HepG2 (cell line): ENCODE measurements around the gene SOAT2. TPM values are rescaled to one million over a fixed set of nuclear protein-coding genes. Genes with fewer than 3 reads are reported as not detected.

Source experiments
- BORCS8-MEF2B ChIP-seq: sonication (generic); formaldehyde crosslinking; IDR thresholded peaks from 2 replicates; pipeline ENCODE4 v1.8.0; 2022; ENCODE audit warnings: mild to moderate bottlenecking, missing genetic modification reagents
- EP300 ChIP-seq, 3 experiments: sonication (generic) in 1 of 3; formaldehyde crosslinking in 1 of 3; IDR thresholded peaks; 2 replicates each; pipeline versions ENCODE4 v1.5.1 to v1.6.1; 2011 to 2020; ENCODE audit warnings: low read depth in 2 of 3, low read length in 2 of 3, borderline replicate concordance in 1 of 3, improper control_type of control experiment in 1 of 3, mild to moderate bottlenecking in 1 of 3, missing genetic modification reagents in 1 of 3, moderate library complexity in 1 of 3
- ETV6 ChIP-seq: sonication (generic); formaldehyde crosslinking; conservative IDR thresholded peaks from 2 replicates; pipeline ENCODE4 v1.4.0; 2020; ENCODE audit warnings: missing genetic modification reagents
- HBP1 ChIP-seq: IDR thresholded peaks from 2 replicates; pipeline ENCODE4 v1.6.1; 2016; ENCODE audit warnings: low read depth, control low read depth
- JUN ChIP-seq: sonication (generic); formaldehyde crosslinking; IDR thresholded peaks from 2 replicates; pipeline ENCODE4 v1.4.0; 2020; ENCODE audit warnings: mild to moderate bottlenecking, missing genetic modification reagents
- MEIS2 ChIP-seq: sonication (generic); formaldehyde crosslinking; IDR thresholded peaks from 2 replicates; pipeline ENCODE4 v1.9.0; 2021; ENCODE audit warnings: mild to moderate bottlenecking, missing genetic modification reagents
- PCBP2 ChIP-seq: fragments of 200-400 bp; formaldehyde crosslinking; optimal IDR thresholded peaks from 2 replicates; pipeline ENCODE3; 2018; ENCODE audit warnings: low read length, low read depth; ENCODE audit not compliant: poor library complexity, severe bottlenecking
- PRPF4 ChIP-seq: fragments of 200-400 bp; formaldehyde crosslinking; IDR thresholded peaks from 2 replicates; pipeline ENCODE4 v1.6.1; 2016; ENCODE audit warnings: low read length, low read depth; ENCODE audit not compliant: poor library complexity, severe bottlenecking
- RAD51 ChIP-seq: fragments of 450-650 bp; IDR thresholded peaks from 2 replicates; pipeline ENCODE4 v1.6.1; 2016; ENCODE audit warnings: borderline replicate concordance
- REST ChIP-seq, 2 experiments: IDR thresholded peaks; 2 replicates each; pipeline ENCODE4 v1.6.1; 2011 to 2012; ENCODE audit warnings: low read length in 2 of 2, borderline replicate concordance in 1 of 2, low read depth in 1 of 2, mild to moderate bottlenecking in 1 of 2, moderate library complexity in 1 of 2
- TEAD3 ChIP-seq: optimal IDR thresholded peaks from 2 replicates; pipeline ENCODE3; 2016; ENCODE audit warnings: borderline replicate concordance
- ZBTB33 ChIP-seq: sonication (generic); formaldehyde crosslinking; IDR thresholded peaks from 2 replicates; pipeline ENCODE4 v1.4.0; 2020; ENCODE audit warnings: missing genetic modification reagents
- ZNF232 ChIP-seq: sonication (generic); formaldehyde crosslinking; IDR thresholded peaks from 2 replicates; pipeline ENCODE4 v1.4.0; 2020; ENCODE audit warnings: missing genetic modification reagents, borderline replicate concordance
- ZNF317 ChIP-seq: sonication (generic); formaldehyde crosslinking; IDR thresholded peaks from 2 replicates; pipeline ENCODE4 v1.5.0; 2020; ENCODE audit warnings: mild to moderate bottlenecking, missing genetic modification reagents
- ZNF513 ChIP-seq: sonication (generic); formaldehyde crosslinking; conservative IDR thresholded peaks from 2 replicates; pipeline ENCODE4 v1.5.0; 2020; ENCODE audit warnings: missing genetic modification reagents
- ZNF589 ChIP-seq: sonication (generic); formaldehyde crosslinking; conservative IDR thresholded peaks from 2 replicates; pipeline ENCODE4 v1.8.0; 2022; ENCODE audit warnings: mild to moderate bottlenecking, moderate library complexity, missing genetic modification reagents
- ZNF619 ChIP-seq: sonication (generic); formaldehyde crosslinking; IDR thresholded peaks from 2 replicates; pipeline ENCODE4 v1.4.0; 2020; ENCODE audit warnings: mild to moderate bottlenecking, missing genetic modification reagents
- ZNF768 ChIP-seq: sonication (generic); formaldehyde crosslinking; IDR thresholded peaks from 2 replicates; pipeline ENCODE4 v1.4.0; 2020; ENCODE audit warnings: missing genetic modification reagents
- ZNF777 ChIP-seq: sonication (generic); formaldehyde crosslinking; IDR thresholded peaks from 2 replicates; pipeline ENCODE4 v1.4.0; 2020; ENCODE audit warnings: missing genetic modification reagents
- polyA plus RNA-seq, 8 experiments: library from polyadenylated mRNA; depleted of rRNA in 3 of 8; stranded (reverse) in 7 of 8; unstranded in 1 of 8; fragments of >200 nt; fragmentation: Illumina TruSeq in 4 of 8; extraction: Trizol in 4 of 8; gene quantifications; 2 replicates each; pipeline versions ENCODE4 v1.2.1 to v1.2.3, GENCODE V29; 2011 to 2016; ENCODE audit warnings: low read depth in 4 of 8, missing spikeins in 1 of 8, mixed read lengths in 1 of 8; ENCODE audit not compliant: insufficient read depth in 1 of 8
- total RNA-seq, 5 experiments: library from RNA; depleted of rRNA; stranded (reverse); fragments of >200 nt; fragmentation: Illumina TruSeq; extraction: Trizol; gene quantifications; 2 replicates each; pipeline ENCODE4 v1.2.3, GENCODE V29; 2016; ENCODE audit warnings: low read depth in 1 of 5

The SOAT2 gene
- total and polyA plus RNA-seq, 2 of the 13 experiments (the other 11 are each of a cell fraction or from before 2014, with no cell fraction given): 14.9 to 108 TPM

- TF ChIP-seq REST (IDR thresholded peaks at IDR 0.05; ENCODE audit: borderline replicate concordance in 1 of 2, low read depth in 1 of 2, low read length in 2 of 2) (no peak), RAD51 (no peak), JUN (CRISPR knock-in tag) (no peak), BORCS8-MEF2B (peak; percentile 50; the same call in 1 of the 2 replicates), ZNF589 (no peak), TEAD3 (CRISPR knock-in tag) (peak; percentile 73), ZBTB33 (peak; percentile 72), ZNF232 (0 out of 2 replicates have a peak, but pooled peaks have one; percentile 69), ZNF513 (CRISPR knock-in tag) (no peak), ZNF777 (CRISPR knock-in tag) (no peak), EP300 (IDR thresholded peaks at IDR 0.05; ENCODE audit: low read depth in 2 of 2, low read length in 2 of 2) (no peak), EP300 (CRISPR knock-in tag; IDR thresholded peaks at IDR 0.05; ENCODE audit: borderline replicate concordance) (no peak), ETV6 (CRISPR knock-in tag) (peak; percentile 70; the same call in 1 of the 2 replicates), ZNF317 (CRISPR knock-in tag) (no peak), PRPF4 (no peak), PCBP2 (peak; percentile 16), MEIS2 (CRISPR knock-in tag) (peak; percentile 25; the same call in 1 of the 2 replicates), ZNF619 (CRISPR knock-in tag) (0 out of 2 replicates have a peak, but pooled peaks have one; percentile 55), HBP1 (CRISPR knock-in tag) (no peak), ZNF768 (CRISPR knock-in tag) (peak; percentile 87)
Measured at GRCh38 chr12:53159195-53159839, 56.0 kb downstream of the SOAT2 start (continued).
